ENCODE results near the gene C20orf204. TPM values are rescaled to one million over a fixed set of nuclear protein-coding genes. Genes with fewer than 3 reads are reported as not detected.

Gene C20orf204
- total RNA-seq, 2 experiments from 2014 or later: 6.1 to 6.4 TPM

- CTCF ChIA-PET: no interaction called here
- no peak for DNase-seq
- Mint-ChIP-seq H3K9me3 (peaks cover 2% of the 10 kb centered on the region), H3K36me3 (ENCODE audit: low read depth) (peaks cover 91% of the 10 kb centered on the region), H3K4me3 (no peak overlapping the region), H3K4me1 (ENCODE audit: low read depth) (peaks cover 20% of the 10 kb centered on the region), H3K27me3 (no peaks in the 10 kb centered on the region), H3K27ac (no peak overlapping the region)
- no peaks in the 10 kb centered on the region for H3K27me3 ChIP-seq (ENCODE audit: control insufficient read depth in 1 of 2, insufficient read depth in 2 of 2, low read length in 2 of 2)
- peaks cover 19% of the 10 kb centered on the region for H3K4me1 ChIP-seq (ENCODE audit: insufficient read depth, low read length)
- ATAC-seq (ENCODE audit: poor library complexity): no peak
- peaks cover 38 to 41% of the 10 kb centered on the region in 2 experiments for H3K9me3 ChIP-seq (ENCODE audit: control insufficient read depth in 1 of 2, insufficient read depth in 1 of 2, low read length in 2 of 2)
- intact Hi-C loops (cut with DNase I, micrococcal nuclease): loop anchor here in 1 of 2 experiments (2.0 kb wide), 1 partner anchor 20 kb away; no protein-coding TSS in a partner anchor
- H3K27ac ChIP-seq (ENCODE audit: low read depth in 1 of 2, low read length in 2 of 2): no peak overlapping the region
- no peak for TF ChIP-seq CTCF (IDR thresholded peaks at IDR 0.05)
- POLR2A ChIA-PET: interaction anchor here (0.6 to 2.3 kb wide), 2 partner anchors 31 to 412 kb away, joined by 5 to 8 read pairs; no protein-coding TSS in a partner anchor
- peaks cover 80% of the 10 kb centered on the region for H3K36me3 ChIP-seq (ENCODE audit: insufficient read depth, low read length)
- H3K4me3 ChIP-seq (ENCODE audit: low read length): no peak overlapping the region
Observed at GRCh38 chr20:64006902-64007301, 29.1 kb upstream of the C20orf204 start.

- H3K27me3 Mint-ChIP-seq: no peaks in the 10 kb centered on the region
- peak overlapping the region; percentile 24 for H3K27ac Mint-ChIP-seq
- no peak for TF ChIP-seq CTCF (IDR thresholded peaks at IDR 0.05)
- intact Hi-C loops (cut with DNase I, micrococcal nuclease): no loop called here
- DNase-seq: no peak
- ChIA-PET CTCF (interaction anchor here (2.6 kb wide), 1 partner anchor 29 kb away, joined by 13 read pairs; no protein-coding TSS in a partner anchor), POLR2A (no interaction called here)
- H3K4me3 Mint-ChIP-seq: no peak overlapping the region
- Histone ChIP-seq H3K36me3 (ENCODE audit: insufficient read depth, low read length) (peaks cover 76% of the 10 kb centered on the region), H3K27ac (ENCODE audit: low read depth in 1 of 2, low read length in 2 of 2) (no peak overlapping the region), H3K4me1 (ENCODE audit: insufficient read depth, low read length) (peaks cover 36% of the 10 kb centered on the region), H3K27me3 (ENCODE audit: control insufficient read depth in 1 of 2, insufficient read depth in 2 of 2, low read length in 2 of 2) (no peaks in the 10 kb centered on the region), H3K9me3 (ENCODE audit: control insufficient read depth in 1 of 2, insufficient read depth in 1 of 2, low read length in 2 of 2) (peaks cover 54 to 60% of the 10 kb centered on the region in 2 experiments), H3K4me3 (ENCODE audit: low read length) (no peak overlapping the region)
- ATAC-seq (ENCODE audit: poor library complexity): no peak
- H3K4me1 Mint-ChIP-seq (ENCODE audit: low read depth): peaks cover 26% of the 10 kb centered on the region
- H3K9me3 Mint-ChIP-seq: peaks cover 2% of the 10 kb centered on the region
- H3K36me3 Mint-ChIP-seq (ENCODE audit: low read depth): peaks cover 90% of the 10 kb centered on the region
Observed at GRCh38 chr20:64009811-64010387, 26.1 kb upstream of the C20orf204 start.

GRCh38 chr20:64010711-64011237 is 25.2 kb upstream of the C20orf204 start:
- Histone ChIP-seq H3K4me1 (ENCODE audit: insufficient read depth, low read length) (peaks cover 36% of the 10 kb centered on the region), H3K9me3 (ENCODE audit: control insufficient read depth in 1 of 2, insufficient read depth in 1 of 2, low read length in 2 of 2) (peaks cover 54 to 66% of the 10 kb centered on the region in 2 experiments), H3K36me3 (ENCODE audit: insufficient read depth, low read length) (peaks cover 76% of the 10 kb centered on the region), H3K4me3 (ENCODE audit: low read length) (no peak overlapping the region), H3K27ac (ENCODE audit: low read depth in 1 of 2, low read length in 2 of 2) (no peak overlapping the region), H3K27me3 (ENCODE audit: control insufficient read depth in 1 of 2, insufficient read depth in 2 of 2, low read length in 2 of 2) (no peaks in the 10 kb centered on the region)
- peaks cover 25% of the 10 kb centered on the region for H3K4me1 Mint-ChIP-seq (ENCODE audit: low read depth)
- H3K27ac Mint-ChIP-seq: peak overlapping the region; percentile 61
- H3K36me3 Mint-ChIP-seq (ENCODE audit: low read depth): peaks cover 90% of the 10 kb centered on the region
- ChIA-PET POLR2A (interaction anchor here (0.7 to 0.9 kb wide), 2 partner anchors 29 to 30 kb away, joined by 3 read pairs; no protein-coding TSS in a partner anchor), CTCF (no interaction called here)
- intact Hi-C loops (cut with DNase I, micrococcal nuclease): no loop called here
- H3K9me3 Mint-ChIP-seq: peaks cover 2% of the 10 kb centered on the region
- H3K27me3 Mint-ChIP-seq: no peaks in the 10 kb centered on the region
- ATAC-seq (ENCODE audit: poor library complexity): no peak
- no peak for DNase-seq
- TF ChIP-seq CTCF (IDR thresholded peaks at IDR 0.05): no peak
- no peak overlapping the region for H3K4me3 Mint-ChIP-seq
